ENCODE measurements around the gene MUC2. TPM values are rescaled to one million over a fixed set of nuclear protein-coding genes. Genes with fewer than 3 reads are reported as not detected.

Gene MUC2
- total RNA-seq, 1 experiment from 2014 or later: not detected

DNA sequence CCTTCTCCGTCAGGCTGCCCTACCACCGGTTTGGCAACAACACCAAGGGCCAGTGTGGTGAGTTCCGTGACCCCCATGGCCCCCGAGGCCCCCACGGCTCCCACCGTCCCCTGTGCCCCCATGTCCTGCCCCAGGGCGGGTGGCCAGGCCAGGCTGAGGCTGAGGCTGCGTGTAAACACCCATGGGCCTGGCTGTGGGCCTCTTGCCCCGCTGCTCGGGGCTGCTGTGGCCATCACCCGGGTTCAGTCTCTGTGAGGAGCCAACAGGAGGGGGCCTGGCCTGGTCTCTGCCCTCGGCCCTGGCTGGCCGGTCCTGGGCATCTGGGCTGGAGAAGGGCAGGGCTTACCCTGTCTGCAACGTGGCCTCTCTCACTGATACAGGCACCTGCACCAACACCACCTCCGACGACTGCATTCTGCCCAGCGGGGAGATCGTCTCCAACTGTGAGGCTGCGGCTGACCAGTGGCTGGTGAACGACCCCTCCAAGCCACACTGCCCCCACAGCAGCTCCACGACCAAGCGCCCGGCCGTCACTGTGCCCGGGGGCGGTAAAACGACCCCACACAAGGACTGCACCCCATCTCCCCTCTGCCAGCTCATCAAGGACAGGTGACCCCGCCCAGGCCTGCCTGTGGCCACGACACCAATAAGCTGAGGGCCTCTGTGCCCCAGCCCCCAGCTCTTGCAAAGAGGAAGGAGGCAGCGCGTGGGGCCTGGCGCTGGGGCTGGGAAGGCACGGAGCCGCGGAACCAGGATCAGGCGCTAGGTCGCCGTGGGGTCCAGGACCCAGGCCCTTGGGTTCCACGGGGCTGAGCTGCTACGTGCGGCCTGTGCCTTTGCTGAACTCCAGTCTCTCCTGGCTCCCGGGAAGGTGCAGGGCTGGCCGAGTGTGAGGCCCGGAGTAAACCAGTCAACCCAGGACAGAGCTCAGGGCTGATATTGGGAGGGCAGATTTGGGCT, 29.0 kb downstream of the MUC2 start:
- TF ChIP-seq CTCF (conservative IDR thresholded peaks at IDR 0.05; ENCODE audit: low read depth, low read length): no peak
- TF ChIP-seq EZH2 (IDR thresholded peaks at IDR 0.05; ENCODE audit: borderline replicate concordance, low read depth, low read length, poor library complexity, severe bottlenecking): no peak
- no TSS peak for BruUV-seq (replicated peaks)
- intact Hi-C loops (cut with micrococcal nuclease; ENCODE audit: unreplicated experiment): no loop called here
- no peaks in the 10 kb centered on the region for H3K4me1 ChIP-seq (ENCODE audit: insufficient read depth, low read length, poor library complexity, severe bottlenecking)
- no peaks in the 10 kb centered on the region for H3K36me3 ChIP-seq (ENCODE audit: insufficient read depth, low read length, poor library complexity, severe bottlenecking)
- H3K27ac ChIP-seq (ENCODE audit: low read depth, low read length, poor library complexity, severe bottlenecking): no peak overlapping the region
- H3K4me3 ChIP-seq (ENCODE audit: low read depth, low read length, poor library complexity, severe bottlenecking): no peak overlapping the region
- CTCF ChIA-PET: no interaction called here
- H3K9me3 ChIP-seq (ENCODE audit: low read depth, low read length, poor library complexity, severe bottlenecking): no peaks in the 10 kb centered on the region
- no peak for DNase-seq (ENCODE audit: low spot score)
- POLR2A ChIA-PET (ENCODE audit: low non-redundant PET): no interaction called here
- H3K27me3 ChIP-seq (replicated peaks; ENCODE audit: insufficient read depth, low read depth, low read length, poor library complexity): no peaks in the 10 kb centered on the region

- BruUV-seq (replicated peaks): no TSS peak
- Histone ChIP-seq H3K36me3 (ENCODE audit: insufficient read depth, low read length, poor library complexity, severe bottlenecking) (no peaks in the 10 kb centered on the region), H3K4me1 (ENCODE audit: insufficient read depth, low read length, poor library complexity, severe bottlenecking) (no peaks in the 10 kb centered on the region), H3K9me3 (ENCODE audit: low read depth, low read length, poor library complexity, severe bottlenecking) (no peaks in the 10 kb centered on the region), H3K4me3 (ENCODE audit: low read depth, low read length, poor library complexity, severe bottlenecking) (no peak overlapping the region), H3K27ac (ENCODE audit: low read depth, low read length, poor library complexity, severe bottlenecking) (no peak overlapping the region), H3K27me3 (replicated peaks; ENCODE audit: insufficient read depth, low read depth, low read length, poor library complexity) (no peaks in the 10 kb centered on the region)
- ChIA-PET POLR2A (ENCODE audit: low non-redundant PET) (no interaction called here), CTCF (no interaction called here)
- intact Hi-C loops (cut with micrococcal nuclease; ENCODE audit: unreplicated experiment): no loop called here
- DNase-seq (ENCODE audit: low spot score): no peak
- TF ChIP-seq CTCF (conservative IDR thresholded peaks at IDR 0.05; ENCODE audit: low read depth, low read length) (no peak), EZH2 (IDR thresholded peaks at IDR 0.05; ENCODE audit: borderline replicate concordance, low read depth, low read length, poor library complexity, severe bottlenecking) (no peak)
Measured at GRCh38 chr11:1104411-1105182, 29.9 kb downstream of the MUC2 start.

GRCh38 chr11:1105183-1105565, 30.5 kb downstream of the MUC2 start:
- Histone ChIP-seq H3K27me3 (replicated peaks; ENCODE audit: insufficient read depth, low read depth, low read length, poor library complexity) (no peaks in the 10 kb centered on the region), H3K36me3 (ENCODE audit: insufficient read depth, low read length, poor library complexity, severe bottlenecking) (no peaks in the 10 kb centered on the region), H3K9me3 (ENCODE audit: low read depth, low read length, poor library complexity, severe bottlenecking) (no peaks in the 10 kb centered on the region), H3K27ac (ENCODE audit: low read depth, low read length, poor library complexity, severe bottlenecking) (no peak overlapping the region), H3K4me1 (ENCODE audit: insufficient read depth, low read length, poor library complexity, severe bottlenecking) (no peaks in the 10 kb centered on the region), H3K4me3 (ENCODE audit: low read depth, low read length, poor library complexity, severe bottlenecking) (no peak overlapping the region)
- intact Hi-C loops (cut with micrococcal nuclease; ENCODE audit: unreplicated experiment): no loop called here
- ChIA-PET CTCF (no interaction called here), POLR2A (ENCODE audit: low non-redundant PET) (no interaction called here)
- no TSS peak for BruUV-seq (replicated peaks)
- no peak for DNase-seq (ENCODE audit: low spot score)
- TF ChIP-seq EZH2 (IDR thresholded peaks at IDR 0.05; ENCODE audit: borderline replicate concordance, low read depth, low read length, poor library complexity, severe bottlenecking): no peak
- TF ChIP-seq CTCF (conservative IDR thresholded peaks at IDR 0.05; ENCODE audit: low read depth, low read length): no peak
